GM13977 (cell line): ENCODE results near the gene SLC35F1.
"Not testable (repeated sequence)": the region's sequence is repeated elsewhere in the genome, so short reads cannot be mapped to it uniquely, and the experiment has no call there.

ENCODE experiments used
- DNase-seq: peaks from one replicate; pipeline ENCODE4 v3.0.0; 2012; ENCODE audit warnings: low spot score
- in situ Hi-C: fragments of 300-500 bp; cut with MboI; formaldehyde crosslinking; loops from one replicate; pipeline ENCODE4 v1.12.0; 2022; ENCODE audit warnings: low sequenced_read_pairs, low pct_unique_long_range_greater_than_20kb, mixed read lengths, inconsistent platforms; ENCODE audit not compliant: unreplicated experiment
- TF ChIP-seq, protein P1 (sequence below): IDR thresholded peaks from 2 replicates; pipeline ENCODE4 v1.5.1; 2012; ENCODE audit warnings: mild to moderate bottlenecking, control low read depth; ENCODE audit not compliant: insufficient read depth; ENCODE audit errors: extremely low read depth, missing control alignments

The SLC35F1 gene

DNA sequence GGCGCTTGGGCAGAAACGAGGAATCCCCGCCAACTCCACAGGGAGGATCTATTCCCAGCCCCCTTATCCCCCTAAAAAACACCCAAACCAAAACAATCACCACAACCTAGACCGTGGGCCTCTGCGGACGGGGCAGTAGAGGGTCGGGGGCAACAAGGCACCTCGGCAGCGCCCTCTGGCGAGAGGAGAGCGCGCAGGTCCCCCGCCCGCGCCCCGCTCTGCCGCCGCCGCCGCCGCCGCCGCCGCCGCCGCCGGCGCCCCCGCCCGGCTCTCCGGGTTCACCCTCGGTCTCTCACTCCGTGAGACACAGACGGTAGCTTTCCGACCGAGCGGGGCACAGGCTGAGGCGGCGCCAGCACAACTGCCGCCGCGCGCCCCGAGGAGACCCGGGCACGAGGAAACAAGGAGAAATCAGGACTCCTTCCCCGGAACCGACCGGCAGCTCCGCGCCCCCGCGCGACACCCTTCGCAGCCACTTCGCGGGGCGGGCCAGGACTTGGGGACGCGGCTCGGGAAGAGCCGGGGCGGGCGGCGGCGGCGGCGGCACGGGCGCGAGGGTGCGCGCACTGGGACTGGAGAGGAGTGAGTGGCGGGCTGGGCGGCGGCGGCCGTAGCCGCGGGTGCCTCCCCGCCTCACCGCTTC, at the start of gene SLC35F1:
TSS of gene SLC35F1 (plus strand) at position 307 of the 643 bp plus-strand sequence.
- peak; percentile 71 for DNase-seq
- in situ Hi-C loops = no loop called here
- TF ChIP-seq, protein P1, sequence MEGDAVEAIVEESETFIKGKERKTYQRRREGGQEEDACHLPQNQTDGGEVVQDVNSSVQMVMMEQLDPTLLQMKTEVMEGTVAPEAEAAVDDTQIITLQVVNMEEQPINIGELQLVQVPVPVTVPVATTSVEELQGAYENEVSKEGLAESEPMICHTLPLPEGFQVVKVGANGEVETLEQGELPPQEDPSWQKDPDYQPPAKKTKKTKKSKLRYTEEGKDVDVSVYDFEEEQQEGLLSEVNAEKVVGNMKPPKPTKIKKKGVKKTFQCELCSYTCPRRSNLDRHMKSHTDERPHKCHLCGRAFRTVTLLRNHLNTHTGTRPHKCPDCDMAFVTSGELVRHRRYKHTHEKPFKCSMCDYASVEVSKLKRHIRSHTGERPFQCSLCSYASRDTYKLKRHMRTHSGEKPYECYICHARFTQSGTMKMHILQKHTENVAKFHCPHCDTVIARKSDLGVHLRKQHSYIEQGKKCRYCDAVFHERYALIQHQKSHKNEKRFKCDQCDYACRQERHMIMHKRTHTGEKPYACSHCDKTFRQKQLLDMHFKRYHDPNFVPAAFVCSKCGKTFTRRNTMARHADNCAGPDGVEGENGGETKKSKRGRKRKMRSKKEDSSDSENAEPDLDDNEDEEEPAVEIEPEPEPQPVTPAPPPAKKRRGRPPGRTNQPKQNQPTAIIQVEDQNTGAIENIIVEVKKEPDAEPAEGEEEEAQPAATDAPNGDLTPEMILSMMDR = peak; percentile 67

DNA sequence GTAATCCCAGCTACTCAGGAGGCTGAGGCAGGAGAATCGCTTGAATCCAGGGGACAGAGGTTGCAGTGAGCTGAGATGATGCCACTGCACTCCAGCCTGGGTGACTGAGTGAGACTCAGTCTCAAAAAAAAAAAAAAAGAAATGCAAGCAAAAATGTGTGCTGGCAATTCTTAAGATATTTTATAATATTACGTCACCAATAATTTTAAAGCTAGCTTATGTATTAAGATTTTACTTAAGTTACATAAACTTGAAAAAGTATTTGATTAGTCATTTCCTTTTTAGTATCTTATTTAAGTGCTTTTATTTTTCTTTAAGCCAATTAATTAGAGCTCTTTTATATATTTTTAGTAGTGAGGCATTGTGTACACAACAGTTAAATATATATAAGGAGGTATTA, 48.5 kb upstream of the SLC35F1 start:
- DNase-seq, in situ Hi-C loops: not testable (repeated sequence)

DNA sequence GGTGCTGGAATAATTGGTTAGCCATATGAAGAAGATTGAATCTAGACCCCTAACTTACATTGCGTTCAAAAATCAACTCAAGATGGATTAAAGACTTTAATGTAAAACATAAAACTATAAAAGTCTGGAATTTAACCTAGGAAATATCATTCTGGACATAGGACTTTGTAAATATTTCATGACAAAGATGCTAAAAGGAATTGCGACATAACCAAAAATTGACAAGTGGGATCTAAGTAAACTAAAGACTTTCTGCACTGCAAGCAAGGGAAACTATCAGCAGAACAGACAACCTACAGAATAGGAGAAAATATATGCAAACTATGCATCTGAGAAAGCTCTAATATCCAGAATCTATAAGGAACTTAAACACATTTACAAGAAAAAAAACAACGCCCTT, 45.5 kb upstream of the SLC35F1 start:
- TF ChIP-seq, protein P1 = no peak
- no peak for DNase-seq
- in situ Hi-C loops = no loop called here

DNA sequence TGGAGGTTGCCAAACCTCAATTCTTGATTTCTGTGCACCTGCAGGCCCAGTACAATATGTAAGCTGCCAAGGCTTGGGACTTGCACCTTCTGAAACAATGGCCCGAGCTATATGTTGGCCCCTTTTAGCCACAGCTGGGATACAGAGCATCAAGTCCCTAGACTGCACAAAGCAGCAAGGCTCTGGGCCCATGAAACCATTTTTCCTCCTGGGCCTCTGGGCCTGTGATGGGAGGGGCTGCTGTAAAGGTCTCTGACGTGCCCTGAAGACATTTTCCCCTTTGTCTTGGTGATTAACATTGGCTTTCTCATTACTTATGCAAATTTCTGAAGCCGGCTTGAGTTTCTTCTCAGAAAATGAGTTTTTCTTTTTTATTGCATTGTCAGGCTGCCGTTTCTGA, 40.5 kb upstream of the SLC35F1 start:
- in situ Hi-C loops = no loop called here
- no peak for DNase-seq
- TF ChIP-seq, protein P1 = no peak

DNA sequence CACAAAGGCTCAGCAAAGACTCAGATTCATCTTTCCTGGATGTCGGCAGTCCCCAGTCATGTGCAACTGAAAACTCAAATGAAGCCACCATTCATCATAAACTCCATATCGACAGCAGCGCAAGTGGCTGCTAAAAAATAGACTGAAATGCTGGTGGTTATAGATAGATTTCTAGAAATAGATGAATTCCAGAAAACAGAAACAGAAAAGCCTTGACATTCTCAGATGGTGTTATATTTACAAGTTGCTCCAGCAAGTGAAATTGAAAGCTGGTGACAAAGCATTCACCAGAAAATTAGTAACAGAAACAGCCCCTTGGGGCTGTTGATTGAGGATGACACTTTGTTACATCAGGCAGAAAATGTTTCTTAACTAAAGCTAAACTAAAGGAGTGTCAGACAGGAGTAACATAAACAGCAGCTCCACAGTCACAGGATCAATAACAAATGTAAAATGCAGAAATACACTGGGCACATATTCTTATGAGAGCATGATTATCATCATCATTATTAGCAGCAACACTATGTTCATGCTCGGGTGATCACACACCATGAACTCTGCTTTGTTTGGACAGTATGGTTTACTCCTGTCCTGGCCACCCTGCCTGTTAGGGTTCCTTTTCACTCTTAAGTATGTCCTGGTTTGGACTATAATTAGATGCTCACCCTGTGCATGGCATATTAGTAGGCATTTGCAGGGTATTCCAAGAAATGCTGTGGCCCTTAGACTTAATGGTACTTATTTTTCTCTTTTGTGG, 36.4 kb upstream of the SLC35F1 start:
- in situ Hi-C loops = no loop called here
- DNase-seq = no peak
- TF ChIP-seq, protein P1 = no peak

DNA sequence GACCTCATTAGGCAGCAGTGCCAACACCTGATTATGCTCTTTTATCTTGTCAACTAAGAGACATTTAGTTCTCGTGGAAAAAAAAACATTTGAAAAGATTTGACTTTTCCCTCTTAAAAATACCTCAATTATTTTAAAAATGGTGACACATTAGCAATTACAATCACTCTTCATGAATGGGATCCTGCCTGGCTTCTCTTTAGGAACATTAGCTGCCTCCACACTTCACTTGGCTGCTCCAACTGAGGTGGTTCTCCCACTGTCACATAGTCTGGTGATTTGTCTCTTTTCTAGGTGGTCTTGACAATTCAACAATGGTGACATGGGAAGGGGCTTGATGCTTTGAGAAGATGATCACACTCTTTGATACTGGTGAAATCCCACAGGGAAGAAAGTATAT, 26.2 kb upstream of the SLC35F1 start:
- no peak for DNase-seq
- in situ Hi-C loops = no loop called here
- TF ChIP-seq, protein P1 = no peak

DNA sequence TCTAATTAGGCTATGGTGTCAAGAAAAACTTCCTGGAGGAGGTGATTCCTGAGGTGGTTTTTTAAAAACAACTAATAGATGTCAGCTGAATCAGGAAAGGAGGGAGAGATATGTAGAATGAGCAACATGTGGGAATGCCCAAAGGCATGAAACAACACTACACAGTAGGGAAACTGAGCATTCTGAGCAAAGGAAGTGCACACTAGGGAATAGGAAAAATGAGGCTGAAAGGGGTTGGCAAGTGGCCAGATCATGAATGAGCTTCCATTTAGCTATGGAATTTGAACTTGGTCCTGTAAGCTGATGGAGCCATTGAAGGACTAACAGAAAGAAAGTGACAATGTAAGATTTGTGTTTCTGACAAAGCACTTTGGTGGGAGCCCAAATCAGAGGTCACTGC, 16.9 kb upstream of the SLC35F1 start:
- in situ Hi-C loops = no loop called here
- no peak for DNase-seq

More for the DNA sequence above, 16.9 kb upstream of the SLC35F1 start:
- TF ChIP-seq, protein P1 = no peak
